HEK293 (cell line): ENCODE measurements around the gene TTLL5.

Experiments
- ZBTB20 ChIP-seq: fragments of 450-650 bp; formaldehyde crosslinking; IDR thresholded peaks from 2 replicates; pipeline ENCODE4 v1.5.1; 2016; ENCODE audit warnings: missing biosample characterization, missing genetic modification characterization
- ZNF121 ChIP-seq: fragments of 450-650 bp; formaldehyde crosslinking; IDR thresholded peaks from 2 replicates; pipeline ENCODE4 v1.5.1; 2016; ENCODE audit warnings: missing biosample characterization, missing genetic modification characterization
- TF ChIP-seq, protein P1 (sequence below): fragments of 450-650 bp; formaldehyde crosslinking; IDR thresholded peaks from 2 replicates; pipeline ENCODE4 v1.5.1; 2016; ENCODE audit warnings: missing biosample characterization, missing genetic modification characterization
- TF ChIP-seq, protein P2 (sequence below): sonication (generic); formaldehyde crosslinking; IDR thresholded peaks from 2 replicates; pipeline ENCODE4 v1.8.1; 2022; ENCODE audit warnings: mild to moderate bottlenecking, moderate library complexity, missing genetic modification reagents
- TF ChIP-seq, protein P3 (sequence below): fragments of 450-650 bp; formaldehyde crosslinking; IDR thresholded peaks from 2 replicates; pipeline ENCODE4 v1.5.1; 2016; ENCODE audit warnings: missing biosample characterization, missing genetic modification characterization

DNA sequence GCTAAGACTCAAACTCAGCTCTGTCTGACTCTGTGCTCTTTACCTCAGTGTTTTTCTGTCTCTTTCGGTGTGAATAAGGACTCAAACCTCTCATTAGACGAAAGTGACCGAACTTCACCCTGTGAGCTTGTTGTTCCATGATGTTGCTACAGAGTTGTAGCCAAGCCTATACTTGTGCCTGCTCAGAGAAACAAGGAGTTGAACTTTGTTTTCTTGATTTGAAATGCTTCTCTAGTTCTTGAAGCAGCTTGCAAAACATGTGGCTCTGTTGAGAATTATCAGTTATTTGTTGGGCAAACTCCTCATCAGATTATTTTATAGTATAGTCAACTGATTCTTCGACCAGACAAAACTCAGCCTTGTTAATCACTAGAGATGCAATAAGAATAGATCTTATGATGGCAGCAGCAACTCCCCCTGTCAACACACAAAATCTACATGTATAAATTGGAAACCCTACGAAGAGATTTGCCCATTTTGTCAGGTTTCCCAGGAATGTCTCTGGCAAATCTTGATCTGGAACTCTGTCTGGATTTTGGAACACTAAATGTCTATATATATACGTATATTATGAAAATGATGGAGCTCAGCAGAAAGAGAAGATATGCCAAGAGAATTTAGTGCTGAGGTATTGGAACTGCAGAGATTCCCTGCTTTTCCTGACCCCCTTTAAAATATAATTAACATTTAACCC lies 146.8 kb downstream of the TTLL5 start:
- TF ChIP-seq, protein P1, sequence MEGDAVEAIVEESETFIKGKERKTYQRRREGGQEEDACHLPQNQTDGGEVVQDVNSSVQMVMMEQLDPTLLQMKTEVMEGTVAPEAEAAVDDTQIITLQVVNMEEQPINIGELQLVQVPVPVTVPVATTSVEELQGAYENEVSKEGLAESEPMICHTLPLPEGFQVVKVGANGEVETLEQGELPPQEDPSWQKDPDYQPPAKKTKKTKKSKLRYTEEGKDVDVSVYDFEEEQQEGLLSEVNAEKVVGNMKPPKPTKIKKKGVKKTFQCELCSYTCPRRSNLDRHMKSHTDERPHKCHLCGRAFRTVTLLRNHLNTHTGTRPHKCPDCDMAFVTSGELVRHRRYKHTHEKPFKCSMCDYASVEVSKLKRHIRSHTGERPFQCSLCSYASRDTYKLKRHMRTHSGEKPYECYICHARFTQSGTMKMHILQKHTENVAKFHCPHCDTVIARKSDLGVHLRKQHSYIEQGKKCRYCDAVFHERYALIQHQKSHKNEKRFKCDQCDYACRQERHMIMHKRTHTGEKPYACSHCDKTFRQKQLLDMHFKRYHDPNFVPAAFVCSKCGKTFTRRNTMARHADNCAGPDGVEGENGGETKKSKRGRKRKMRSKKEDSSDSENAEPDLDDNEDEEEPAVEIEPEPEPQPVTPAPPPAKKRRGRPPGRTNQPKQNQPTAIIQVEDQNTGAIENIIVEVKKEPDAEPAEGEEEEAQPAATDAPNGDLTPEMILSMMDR (tag by site-specific recombination): no peak
- TF ChIP-seq, protein P2, sequence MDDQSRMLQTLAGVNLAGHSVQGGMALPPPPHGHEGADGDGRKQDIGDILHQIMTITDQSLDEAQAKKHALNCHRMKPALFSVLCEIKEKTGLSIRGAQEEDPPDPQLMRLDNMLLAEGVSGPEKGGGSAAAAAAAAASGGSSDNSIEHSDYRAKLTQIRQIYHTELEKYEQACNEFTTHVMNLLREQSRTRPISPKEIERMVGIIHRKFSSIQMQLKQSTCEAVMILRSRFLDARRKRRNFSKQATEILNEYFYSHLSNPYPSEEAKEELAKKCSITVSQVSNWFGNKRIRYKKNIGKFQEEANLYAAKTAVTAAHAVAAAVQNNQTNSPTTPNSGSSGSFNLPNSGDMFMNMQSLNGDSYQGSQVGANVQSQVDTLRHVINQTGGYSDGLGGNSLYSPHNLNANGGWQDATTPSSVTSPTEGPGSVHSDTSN (CRISPR knock-in tag): no peak
- TF ChIP-seq, protein P3, sequence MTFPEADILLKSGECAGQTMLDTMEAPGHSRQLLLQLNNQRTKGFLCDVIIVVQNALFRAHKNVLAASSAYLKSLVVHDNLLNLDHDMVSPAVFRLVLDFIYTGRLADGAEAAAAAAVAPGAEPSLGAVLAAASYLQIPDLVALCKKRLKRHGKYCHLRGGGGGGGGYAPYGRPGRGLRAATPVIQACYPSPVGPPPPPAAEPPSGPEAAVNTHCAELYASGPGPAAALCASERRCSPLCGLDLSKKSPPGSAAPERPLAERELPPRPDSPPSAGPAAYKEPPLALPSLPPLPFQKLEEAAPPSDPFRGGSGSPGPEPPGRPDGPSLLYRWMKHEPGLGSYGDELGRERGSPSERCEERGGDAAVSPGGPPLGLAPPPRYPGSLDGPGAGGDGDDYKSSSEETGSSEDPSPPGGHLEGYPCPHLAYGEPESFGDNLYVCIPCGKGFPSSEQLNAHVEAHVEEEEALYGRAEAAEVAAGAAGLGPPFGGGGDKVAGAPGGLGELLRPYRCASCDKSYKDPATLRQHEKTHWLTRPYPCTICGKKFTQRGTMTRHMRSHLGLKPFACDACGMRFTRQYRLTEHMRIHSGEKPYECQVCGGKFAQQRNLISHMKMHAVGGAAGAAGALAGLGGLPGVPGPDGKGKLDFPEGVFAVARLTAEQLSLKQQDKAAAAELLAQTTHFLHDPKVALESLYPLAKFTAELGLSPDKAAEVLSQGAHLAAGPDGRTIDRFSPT (tag by site-specific recombination): no peak
- TF ChIP-seq ZNF121 (no peak), ZBTB20 (tag by site-specific recombination) (no peak)
